ENCODE results near the gene KCNK6. TPM values are rescaled to one million over a fixed set of nuclear protein-coding genes. Genes with fewer than 3 reads are reported as not detected.

KCNK6 gene
- total and polyA plus RNA-seq, 2 donors from 2014 or later: 2.2 to 7.2 TPM

Other genes with a start within 250 kb of the KCNK6 start
- gene DPF1, start 95.6 kb upstream of the KCNK6 start, total RNA-seq: not detected
- gene DPF1, start 95.6 kb upstream of the KCNK6 start, polyA plus RNA-seq (ENCODE audit: insufficient read depth, low read depth, low replicate concordance): not detected
- gene PPP1R14A, start 63.5 kb upstream of the KCNK6 start, total RNA-seq: 66.0 TPM
- gene PPP1R14A, start 63.5 kb upstream of the KCNK6 start, polyA plus RNA-seq (ENCODE audit: insufficient read depth, low read depth, low replicate concordance): 69.9 TPM
- gene SPINT2, start 55.3 kb upstream of the KCNK6 start, total RNA-seq: 381 TPM
- 425 TPM for gene SPINT2, start 55.3 kb upstream of the KCNK6 start, polyA plus RNA-seq (ENCODE audit: insufficient read depth, low read depth, low replicate concordance)
- gene C19orf33, start 15.6 kb upstream of the KCNK6 start, total RNA-seq: 43.9 TPM
- gene C19orf33, start 15.6 kb upstream of the KCNK6 start, polyA plus RNA-seq (ENCODE audit: insufficient read depth, low read depth, low replicate concordance): 40.3 TPM
- 30.3 TPM for gene YIF1B, start 3.9 kb upstream of the KCNK6 start, total RNA-seq
- 62.7 TPM for gene YIF1B, start 3.9 kb upstream of the KCNK6 start, polyA plus RNA-seq (ENCODE audit: insufficient read depth, low read depth, low replicate concordance)
- 9.6 TPM for gene CATSPERG, start 16.0 kb downstream of the KCNK6 start, total RNA-seq
- gene CATSPERG, start 16.0 kb downstream of the KCNK6 start, polyA plus RNA-seq (ENCODE audit: insufficient read depth, low read depth, low replicate concordance): 6.0 TPM
- gene PSMD8, start 54.7 kb downstream of the KCNK6 start, total RNA-seq: 126 TPM
- 217 TPM for gene PSMD8, start 54.7 kb downstream of the KCNK6 start, polyA plus RNA-seq (ENCODE audit: insufficient read depth, low read depth, low replicate concordance)
- gene GGN, start 68.2 kb downstream of the KCNK6 start, total RNA-seq: 1.6 TPM
- 0.92 TPM for gene GGN, start 68.2 kb downstream of the KCNK6 start, polyA plus RNA-seq (ENCODE audit: insufficient read depth, low read depth, low replicate concordance)
- 8.7 TPM for gene SPRED3, start 68.9 kb downstream of the KCNK6 start, total RNA-seq
- gene SPRED3, start 68.9 kb downstream of the KCNK6 start, polyA plus RNA-seq (ENCODE audit: insufficient read depth, low read depth, low replicate concordance): 0.17 TPM
- 22.3 TPM for gene FAM98C, start 83.2 kb downstream of the KCNK6 start, total RNA-seq
- gene FAM98C, start 83.2 kb downstream of the KCNK6 start, polyA plus RNA-seq (ENCODE audit: insufficient read depth, low read depth, low replicate concordance): 25.2 TPM
- gene RASGRP4, start 106.4 kb downstream of the KCNK6 start, total RNA-seq: 3.6 TPM
- 0.80 TPM for gene RASGRP4, start 106.4 kb downstream of the KCNK6 start, polyA plus RNA-seq (ENCODE audit: insufficient read depth, low read depth, low replicate concordance)
- gene RYR1, start 113.8 kb downstream of the KCNK6 start, total RNA-seq: 2.8 TPM
- gene RYR1, start 113.8 kb downstream of the KCNK6 start, polyA plus RNA-seq (ENCODE audit: insufficient read depth, low read depth, low replicate concordance): 0.69 TPM

Data from kidney (tissue), 2 donors.